T47D (cell line): ENCODE results near the gene HTR4.
"Not testable (repeated sequence)": the region's sequence is repeated elsewhere in the genome, so short reads cannot be mapped to it uniquely, and the experiment has no call there.

Experiments used
- DNase-seq, 2 experiments: peaks; one replicate each; pipeline versions ENCODE4 v3.0.0 to v3.0.0-alpha.2; 2011 to 2012; ENCODE audit warnings: low read depth in 1 of 2, low spot score in 1 of 2
- JUND ChIP-seq: IDR thresholded peaks from 2 replicates; pipeline ENCODE4 v1.6.1; 2012; ENCODE audit warnings: low read depth
- in situ Hi-C: cut with HindIII; loops from 2 replicates; pipeline ENCODE4 v1.10.0; 2016; ENCODE audit warnings: low sequenced_read_pairs, low pct_unique_long_range_greater_than_20kb

The HTR4 gene

DNA sequence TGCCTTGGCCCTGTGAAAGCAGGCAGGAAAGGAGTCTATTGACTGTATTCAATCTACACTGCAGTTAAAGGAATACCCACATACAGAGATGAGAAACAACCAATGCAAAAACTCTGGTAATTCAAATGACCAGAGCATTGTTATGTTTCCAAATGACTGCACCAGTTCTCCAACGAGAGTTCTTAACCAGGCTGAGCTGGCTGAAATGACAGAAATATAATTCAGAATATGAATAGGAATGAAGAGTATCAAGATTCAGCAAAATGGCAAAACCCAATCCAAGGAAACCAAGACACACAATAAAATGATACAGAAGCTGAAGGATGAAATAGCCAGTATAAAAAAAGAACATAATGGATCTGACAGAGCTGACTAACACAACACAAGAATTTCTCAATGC, 119.1 kb downstream of the HTR4 start:
- no peak for DNase-seq
- no peak for TF ChIP-seq JUND
- in situ Hi-C loops: no loop called here

DNA sequence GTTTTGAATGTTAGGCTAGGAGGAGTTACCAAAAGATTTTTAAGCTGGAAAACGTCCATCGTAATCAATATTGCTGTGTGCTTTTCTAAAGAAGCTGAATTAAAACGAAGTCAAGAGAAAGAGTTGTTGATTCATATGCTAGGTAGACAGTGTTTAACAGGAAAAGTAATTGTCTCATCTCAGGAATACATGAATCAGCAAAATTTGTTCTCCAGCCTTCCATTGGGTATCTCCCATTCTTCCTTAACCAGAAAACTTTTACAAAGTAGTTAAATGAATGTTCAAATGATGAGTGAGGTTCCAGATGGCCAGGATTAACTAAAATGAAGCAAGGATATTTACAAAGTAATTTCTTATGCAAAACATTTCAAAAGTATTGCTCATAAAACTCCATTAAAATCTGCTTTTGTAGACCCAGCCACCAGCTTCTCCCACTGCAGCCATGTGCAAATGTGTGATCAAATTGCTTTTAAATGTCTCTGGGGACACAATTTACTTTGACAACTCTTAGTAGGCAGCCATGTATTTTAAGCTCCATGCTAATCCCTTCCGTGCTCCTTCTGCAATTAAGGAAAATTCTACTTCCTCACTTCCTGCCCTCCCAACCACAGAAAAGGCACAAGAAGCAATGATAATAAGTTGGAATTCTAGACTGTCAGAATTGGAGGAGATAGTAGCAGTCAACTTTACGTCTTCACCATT, 121.2 kb downstream of the HTR4 start:
- in situ Hi-C loops: no loop called here
- no peak for DNase-seq
- TF ChIP-seq JUND: no peak

DNA sequence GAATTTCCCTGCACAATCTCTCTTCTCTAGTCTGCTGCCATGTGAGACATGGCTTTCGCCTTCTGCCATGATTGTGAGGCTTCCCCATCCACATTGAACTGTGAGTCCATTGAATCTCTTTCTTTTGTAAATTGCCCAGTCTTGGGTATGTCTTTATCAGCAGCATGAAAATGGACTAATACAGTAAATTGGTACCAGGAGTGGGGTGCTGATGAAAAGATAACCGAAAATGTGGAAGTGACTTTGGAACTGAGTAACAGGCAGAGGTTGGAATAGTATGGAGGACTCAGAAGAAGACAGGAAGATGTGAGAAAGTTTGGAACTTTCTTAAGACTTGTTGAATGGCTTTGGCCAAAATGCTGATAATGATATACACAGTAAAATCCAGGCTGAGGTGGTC, 124.9 kb downstream of the HTR4 start:
- in situ Hi-C loops: not testable (repeated sequence)

DNA sequence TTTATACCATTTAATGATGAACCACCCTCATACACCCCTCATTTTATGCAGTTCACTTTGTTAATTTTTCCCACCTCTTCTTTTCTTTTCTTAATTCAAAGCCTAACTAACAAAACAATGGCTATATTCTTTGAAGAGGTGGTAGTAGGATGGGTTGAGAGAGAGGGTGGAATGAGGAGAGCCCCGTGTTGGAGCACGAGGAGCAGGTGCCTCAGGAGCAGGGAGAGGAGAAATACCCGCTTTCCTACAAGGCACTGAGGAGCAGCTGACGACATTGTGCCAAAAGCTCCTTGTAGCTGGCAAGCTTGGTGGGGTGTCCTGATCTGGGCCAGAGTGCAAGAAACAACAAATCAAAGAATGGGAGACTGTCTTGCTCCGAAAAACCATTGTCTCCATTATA, 129.6 kb downstream of the HTR4 start:
- in situ Hi-C loops: no loop called here
- DNase-seq: no peak
- no peak for TF ChIP-seq JUND

More for the DNA sequence above, 124.9 kb downstream of the HTR4 start:
- DNase-seq: not testable (repeated sequence)

DNA sequence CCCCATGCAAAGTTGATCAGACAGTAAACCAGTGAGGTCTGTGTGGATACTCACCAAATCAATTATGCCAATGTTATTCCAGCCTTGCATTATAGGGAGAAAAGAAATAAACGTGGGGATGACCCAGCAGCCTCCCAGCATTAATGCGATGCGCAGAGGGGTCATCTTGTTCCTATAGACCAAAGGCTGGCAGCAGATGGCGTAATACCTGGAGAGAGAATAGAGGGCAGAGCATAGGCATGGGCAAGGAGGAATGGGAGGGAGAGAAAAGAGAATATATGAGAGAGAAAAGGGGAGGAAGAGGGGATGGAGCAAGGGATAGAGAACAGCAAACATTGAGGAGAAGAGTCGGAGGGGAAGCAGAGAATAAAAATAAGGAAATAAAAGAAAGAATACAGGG, 131.2 kb downstream of the HTR4 start:
- in situ Hi-C loops: no loop called here
- no peak for TF ChIP-seq JUND
- DNase-seq: peak in 1 of 2 experiments; percentile 30

DNA sequence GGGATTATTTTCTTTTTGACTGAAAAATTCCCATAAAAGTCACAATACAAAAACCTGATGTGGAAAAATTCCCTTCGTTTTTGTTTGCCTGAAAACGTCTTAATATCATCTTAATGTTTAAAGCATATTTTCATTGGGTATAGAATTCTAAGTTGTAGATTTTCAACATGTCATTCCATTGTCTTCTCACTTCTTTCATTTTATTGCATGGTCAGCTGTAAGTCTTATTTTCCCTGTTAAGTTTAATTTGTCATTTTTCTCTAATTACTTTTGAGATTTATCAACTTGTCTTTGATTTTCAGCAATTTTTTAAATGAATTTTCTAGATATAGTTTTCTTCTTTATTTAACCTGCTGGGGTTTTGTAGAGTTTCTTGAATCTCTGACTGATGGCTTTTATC, 138.9 kb downstream of the HTR4 start:
- TF ChIP-seq JUND: no peak
- in situ Hi-C loops: no loop called here
- no peak for DNase-seq

DNA sequence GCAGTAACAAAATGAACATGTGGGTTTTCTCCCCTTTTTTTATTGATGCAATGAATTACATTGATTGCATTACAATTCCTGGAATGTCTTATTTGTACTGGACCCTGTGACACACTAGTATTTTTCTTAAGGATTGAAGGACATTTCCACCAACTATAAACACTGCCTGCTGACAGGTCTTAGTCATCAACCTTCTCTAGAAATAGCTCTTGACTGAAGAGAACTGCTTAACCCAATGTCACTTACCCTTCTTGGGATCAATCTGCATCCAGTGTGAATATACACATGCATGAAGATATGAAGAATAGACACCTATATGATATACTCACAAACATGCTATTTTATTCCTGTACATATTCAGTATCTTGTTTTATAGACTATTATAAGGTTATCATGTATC, 140.0 kb downstream of the HTR4 start:
- in situ Hi-C loops: no loop called here

DNA sequence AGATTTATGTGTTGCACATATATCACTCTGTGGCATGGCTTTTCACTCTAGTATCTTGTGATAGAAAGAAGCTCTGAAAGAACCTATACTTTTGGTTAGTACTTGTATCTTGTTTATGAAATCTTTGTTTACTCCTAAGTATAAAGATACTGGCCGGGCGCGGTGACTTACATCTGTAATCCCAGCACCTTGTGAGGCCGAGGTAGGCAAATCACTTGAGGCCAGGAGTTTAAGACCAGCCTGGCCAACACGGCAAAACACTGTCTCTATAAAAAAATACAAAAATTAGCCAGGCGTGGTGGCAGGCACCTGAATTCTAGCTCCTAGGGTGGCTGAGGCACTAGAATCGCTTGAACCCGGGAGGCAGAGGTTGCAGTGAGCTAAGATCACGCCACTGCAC, 141.8 kb downstream of the HTR4 start:
- no peak for DNase-seq
- in situ Hi-C loops: no loop called here

More for the DNA sequence above, 140.0 kb downstream of the HTR4 start:
- no peak for DNase-seq
- no peak for TF ChIP-seq JUND

DNA sequence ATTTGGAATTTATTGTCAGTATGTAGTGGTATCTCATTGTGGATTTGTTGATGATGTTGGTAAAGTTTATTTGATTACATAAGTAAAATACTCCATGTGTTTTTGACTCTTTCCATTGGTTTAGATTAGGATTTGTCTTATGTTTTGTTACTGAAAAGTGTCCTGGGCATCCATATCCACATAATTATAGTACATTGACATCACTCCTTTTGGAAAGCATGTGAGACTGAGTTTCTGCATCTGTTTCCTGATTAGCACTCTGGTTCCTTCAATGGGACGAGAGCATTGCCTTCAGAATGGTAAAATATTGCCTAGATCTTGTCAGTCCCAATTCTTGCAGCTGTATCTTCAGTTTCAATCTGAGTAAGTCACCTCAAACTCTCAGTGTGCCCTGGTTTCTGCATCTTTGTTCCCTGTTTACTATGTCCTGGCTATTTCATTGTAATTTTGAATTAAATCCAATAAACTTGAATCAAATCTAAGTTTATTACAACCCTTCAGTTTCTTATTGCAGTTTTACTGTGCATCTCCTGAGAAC, 142.4 kb downstream of the HTR4 start:
- in situ Hi-C loops: no loop called here
- TF ChIP-seq JUND: no peak
- DNase-seq: no peak

More for the DNA sequence above, 141.8 kb downstream of the HTR4 start:
- TF ChIP-seq JUND: no peak

DNA sequence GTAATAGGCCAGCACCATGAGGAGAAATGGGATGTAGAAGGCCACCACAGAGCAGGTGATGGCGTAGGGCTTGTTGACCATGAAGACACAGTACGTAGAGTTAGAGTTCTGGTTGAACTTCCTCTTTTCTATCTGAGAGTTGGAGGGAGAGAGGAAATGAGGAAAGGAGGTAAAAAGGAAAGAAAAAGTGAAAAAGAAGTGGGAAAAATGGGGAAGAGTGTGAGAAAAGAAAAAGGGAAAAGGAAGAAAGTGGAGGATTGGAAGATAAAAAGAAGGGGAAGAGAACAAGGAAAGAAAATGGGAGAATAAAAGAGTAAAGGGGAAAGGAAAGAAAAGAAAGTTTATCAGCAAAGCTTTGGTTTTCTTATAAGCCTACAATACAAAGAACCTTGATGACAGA, 144.4 kb downstream of the HTR4 start:
- TF ChIP-seq JUND: no peak
- in situ Hi-C loops: no loop called here
- DNase-seq: no peak

DNA sequence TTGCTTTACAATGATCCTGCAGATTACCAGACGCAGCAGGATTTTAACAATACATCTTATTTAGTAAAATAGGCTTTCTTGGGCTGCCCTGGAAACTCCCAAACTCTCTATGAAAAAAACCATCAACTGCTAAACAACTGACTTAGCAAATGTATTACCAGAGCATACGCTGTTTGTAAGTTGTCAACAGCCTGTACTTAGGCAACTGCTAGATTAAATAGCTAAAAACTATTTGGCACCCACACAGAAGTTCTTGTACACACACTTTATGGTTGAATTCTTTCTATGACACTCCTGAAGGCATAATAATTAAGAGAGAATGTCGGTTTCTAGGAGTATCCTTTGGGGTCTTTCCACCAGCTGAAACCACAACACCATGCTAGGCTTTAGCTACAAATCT, 146.7 kb downstream of the HTR4 start:
- in situ Hi-C loops: no loop called here
- no peak for TF ChIP-seq JUND
- no peak for DNase-seq

DNA sequence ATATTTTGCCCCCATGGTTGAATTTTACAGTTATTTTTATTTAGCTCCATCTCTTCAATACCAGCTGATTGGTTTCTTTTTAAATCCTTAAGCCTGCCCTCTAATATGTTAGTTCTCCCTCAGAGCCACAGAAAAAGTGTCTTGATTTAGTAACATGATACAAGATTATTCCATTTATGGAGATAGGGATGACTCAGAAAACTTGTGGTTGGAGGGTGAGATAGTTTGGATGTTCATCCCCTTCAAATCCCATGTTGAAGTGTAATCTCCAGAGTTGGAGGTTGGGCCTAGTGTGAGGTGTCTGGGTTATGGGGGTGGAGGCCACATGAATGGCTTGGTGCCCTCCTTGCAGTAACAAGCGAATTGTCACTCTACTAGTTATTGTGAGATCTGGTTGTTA, 154.9 kb downstream of the HTR4 start:
- no peak for DNase-seq
- in situ Hi-C loops: no loop called here
- no peak for TF ChIP-seq JUND

DNA sequence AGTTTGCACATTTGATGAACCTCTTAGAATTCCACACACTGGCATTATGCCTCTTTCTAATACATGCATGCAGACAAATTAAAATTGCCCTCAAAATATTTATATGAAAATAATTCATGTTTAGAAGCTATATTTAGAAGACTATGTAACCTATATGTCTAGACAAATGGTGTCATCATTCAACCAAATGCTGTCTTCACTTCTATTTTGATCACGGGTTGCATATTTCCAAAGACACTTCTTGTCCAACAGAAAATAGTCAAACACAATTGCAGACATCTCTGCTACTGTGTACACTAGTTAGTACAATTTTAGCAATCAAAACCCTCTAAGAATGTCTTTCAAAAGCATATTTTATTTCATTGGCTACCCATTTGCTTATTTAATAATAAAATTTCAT, 156.6 kb downstream of the HTR4 start:
- in situ Hi-C loops: no loop called here
- no peak for DNase-seq
- no peak for TF ChIP-seq JUND

DNA sequence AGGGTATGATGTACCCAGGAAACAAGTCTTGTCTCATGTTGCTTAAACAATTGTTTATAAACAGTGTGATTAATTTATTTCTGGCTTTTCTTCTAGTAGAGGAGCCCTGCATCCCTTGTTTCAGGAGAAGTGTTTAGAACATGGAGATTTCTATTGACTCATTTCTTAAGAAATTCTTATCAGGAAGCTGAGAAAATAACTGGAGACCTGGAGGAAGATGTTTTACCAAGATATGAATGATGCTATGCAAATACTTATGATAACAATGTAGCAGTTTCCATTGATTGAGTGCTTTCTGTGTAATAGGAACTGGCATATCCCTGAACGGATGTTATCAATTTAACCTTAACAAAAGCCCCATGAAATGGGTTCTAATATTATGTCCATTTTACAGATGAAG, 162.0 kb downstream of the HTR4 start:
- in situ Hi-C loops: no loop called here
- no peak for DNase-seq
- TF ChIP-seq JUND: no peak
